ENCODE measurements around the gene TOP1. TPM values are rescaled to one million over a fixed set of nuclear protein-coding genes. Genes with fewer than 3 reads are reported as not detected.

TOP1 gene
- total RNA-seq: 10 to 100 TPM; 17.3 to 29.7 (median 25.5) TPM
- long read RNA-seq, partial matches to known transcripts: 15 of 16 reads
- long read RNA-seq, other reads (novel, unspliced or antisense): 1 of 16 reads

DNA sequence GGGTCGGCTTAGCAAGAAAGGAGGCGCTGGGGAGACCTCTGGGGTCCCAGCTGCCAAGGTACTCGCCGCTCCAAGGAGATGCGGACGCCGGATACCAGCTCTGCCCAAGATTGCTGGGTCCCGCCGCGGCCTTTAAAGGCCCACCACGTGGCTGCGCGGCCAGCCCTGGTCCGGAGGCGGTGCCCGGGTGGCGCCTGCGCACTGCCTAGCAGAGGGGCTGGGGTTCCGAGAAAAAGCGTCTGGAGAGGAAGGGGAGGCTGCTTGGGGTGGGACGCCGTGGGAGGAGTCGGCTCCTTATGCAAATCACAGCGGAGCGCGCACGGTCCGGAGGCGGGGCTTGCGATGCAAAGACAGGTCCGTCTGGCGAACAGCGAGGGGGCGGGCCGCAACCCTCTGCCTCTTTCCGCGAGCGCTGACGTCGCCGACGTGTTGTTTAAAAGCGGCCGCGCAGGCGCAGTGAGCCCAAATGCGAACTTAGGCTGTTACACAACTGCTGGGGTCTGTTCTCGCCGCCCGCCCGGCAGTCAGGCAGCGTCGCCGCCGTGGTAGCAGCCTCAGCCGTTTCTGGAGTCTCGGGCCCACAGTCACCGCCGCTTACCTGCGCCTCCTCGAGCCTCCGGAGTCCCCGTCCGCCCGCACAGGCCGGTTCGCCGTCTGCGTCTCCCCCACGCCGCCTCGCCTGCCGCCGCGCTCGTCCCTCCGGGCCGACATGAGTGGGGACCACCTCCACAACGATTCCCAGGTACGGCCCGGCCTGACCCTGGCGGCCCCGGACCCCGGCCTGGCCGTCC lies at the start of gene TOP1:
Gene TOP1 (plus strand): TSS at position 464 of the 791 bp plus-strand sequence. CDS start 246 bp downstream, at position 710.
- TF ChIP-seq, protein P1, sequence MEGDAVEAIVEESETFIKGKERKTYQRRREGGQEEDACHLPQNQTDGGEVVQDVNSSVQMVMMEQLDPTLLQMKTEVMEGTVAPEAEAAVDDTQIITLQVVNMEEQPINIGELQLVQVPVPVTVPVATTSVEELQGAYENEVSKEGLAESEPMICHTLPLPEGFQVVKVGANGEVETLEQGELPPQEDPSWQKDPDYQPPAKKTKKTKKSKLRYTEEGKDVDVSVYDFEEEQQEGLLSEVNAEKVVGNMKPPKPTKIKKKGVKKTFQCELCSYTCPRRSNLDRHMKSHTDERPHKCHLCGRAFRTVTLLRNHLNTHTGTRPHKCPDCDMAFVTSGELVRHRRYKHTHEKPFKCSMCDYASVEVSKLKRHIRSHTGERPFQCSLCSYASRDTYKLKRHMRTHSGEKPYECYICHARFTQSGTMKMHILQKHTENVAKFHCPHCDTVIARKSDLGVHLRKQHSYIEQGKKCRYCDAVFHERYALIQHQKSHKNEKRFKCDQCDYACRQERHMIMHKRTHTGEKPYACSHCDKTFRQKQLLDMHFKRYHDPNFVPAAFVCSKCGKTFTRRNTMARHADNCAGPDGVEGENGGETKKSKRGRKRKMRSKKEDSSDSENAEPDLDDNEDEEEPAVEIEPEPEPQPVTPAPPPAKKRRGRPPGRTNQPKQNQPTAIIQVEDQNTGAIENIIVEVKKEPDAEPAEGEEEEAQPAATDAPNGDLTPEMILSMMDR (IDR thresholded peaks at IDR 0.05): no peak
- peak; percentile 98 for TF ChIP-seq POLR2A (IDR thresholded peaks at IDR 0.05)
- Histone ChIP-seq H3K4me1 (peaks cover 0 to 33% (median 11%) of the 10 kb centered on the region in 4 donors), H3K27ac (peak within 1 kb of the TSS; percentile 97), H3K9me3 (no peaks in the 10 kb centered on the region), H3K27me3 (no peaks in the 10 kb centered on the region), H3K4me3 (peak within 1 kb of the TSS; percentile 79 to 94 (median 84)), H3K36me3 (no peaks in the 10 kb centered on the region)
- DNase-seq (peak; percentile 100), ATAC-seq (peak; percentile 96 to 99 (median 98))
- intact Hi-C loops (cut with DNase I): no loop called here
- 3% methylated on average over 20 of the region's 85 CpGs for WGBS (ENCODE audit: insufficient coverage, low coverage, low lambda C conversion rate, missing lambda C conversion rate)

DNA sequence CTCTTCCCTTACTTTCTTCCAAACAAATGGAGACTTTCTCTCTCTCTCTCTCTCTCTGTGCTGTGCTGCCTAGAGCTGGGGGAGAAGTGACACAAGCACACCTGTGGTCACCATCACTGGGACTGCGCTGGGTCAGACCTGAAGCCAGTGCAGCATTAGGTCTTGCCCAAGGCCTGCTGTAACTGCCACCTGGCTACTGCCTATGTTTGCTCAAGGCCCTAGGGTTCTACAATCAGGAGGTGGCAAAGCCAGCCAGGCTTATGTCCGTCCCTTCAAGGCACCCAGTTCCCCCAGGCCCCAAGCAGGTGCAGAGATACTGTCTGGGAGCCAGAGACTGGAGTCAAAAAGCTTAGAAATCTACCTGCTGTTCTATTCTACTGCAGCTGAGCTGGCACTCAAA lies 49.4 kb upstream of the TOP1 start:
- H3K9me3 ChIP-seq: peaks cover 0 to 7% (median 0%) of the 10 kb centered on the region in 4 donors
- no peaks in the 10 kb centered on the region for H3K27me3 ChIP-seq
- no peak for TF ChIP-seq POLR2A (IDR thresholded peaks at IDR 0.05)
- H3K36me3 ChIP-seq: no peaks in the 10 kb centered on the region
- 100% methylated on average over 1 of the region's 2 CpGs for WGBS (ENCODE audit: insufficient coverage, low coverage, low lambda C conversion rate, missing lambda C conversion rate)
- DNase-seq (no peak), ATAC-seq (no peak)
- no peak overlapping the region for H3K4me3 ChIP-seq
- H3K4me1 ChIP-seq: no peaks in the 10 kb centered on the region
- intact Hi-C loops (cut with DNase I): no loop called here
- H3K27ac ChIP-seq: no peak overlapping the region

DNA sequence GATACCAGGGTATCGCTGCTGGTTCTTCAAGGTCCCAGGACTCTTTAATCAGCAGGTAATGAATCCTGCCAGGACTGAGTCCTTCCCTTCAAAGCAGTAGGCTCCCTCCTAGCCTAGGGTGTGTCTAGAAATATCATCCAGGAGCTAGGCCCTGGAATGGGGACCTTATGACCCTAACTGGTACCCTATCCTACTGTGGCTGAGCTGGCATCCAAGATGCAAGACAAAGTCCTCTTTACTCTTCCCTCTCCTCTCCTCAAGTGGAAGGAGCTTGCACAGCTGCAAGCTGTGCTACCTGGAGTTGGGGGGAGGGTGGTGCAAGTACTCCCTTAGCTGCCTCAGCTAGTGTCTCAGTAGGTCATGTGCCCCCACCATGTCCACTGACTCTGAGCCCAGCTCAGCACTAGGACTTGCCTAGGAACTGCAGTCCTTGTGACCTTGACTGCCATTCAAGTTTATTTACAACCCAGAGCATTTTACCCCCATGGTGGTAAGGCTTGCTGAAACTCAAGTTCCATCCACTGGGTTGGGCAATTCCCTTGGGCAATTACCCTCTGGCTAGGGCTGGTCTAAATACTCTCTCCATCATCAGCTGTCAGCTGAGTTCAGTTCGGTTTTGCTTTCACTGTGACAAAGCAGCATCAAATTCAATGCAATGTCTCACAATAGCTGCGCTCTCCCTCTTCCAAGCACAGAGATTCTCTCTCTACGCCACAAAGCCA lies 48.4 kb upstream of the TOP1 start:
- no peak for TF ChIP-seq POLR2A (IDR thresholded peaks at IDR 0.05)
- TF ChIP-seq, protein P1 (IDR thresholded peaks at IDR 0.05): no peak
- no peak overlapping the region for H3K27ac ChIP-seq
- ATAC-seq (no peak), DNase-seq (no peak)
- WGBS (ENCODE audit: insufficient coverage, low coverage, low lambda C conversion rate, missing lambda C conversion rate): 88% methylated on average over 4 of the region's 4 CpGs
- no peak overlapping the region for H3K4me3 ChIP-seq
- no peaks in the 10 kb centered on the region for H3K36me3 ChIP-seq
- H3K9me3 ChIP-seq: peaks cover 0 to 7% (median 0%) of the 10 kb centered on the region in 4 donors
- H3K4me1 ChIP-seq: no peaks in the 10 kb centered on the region
- intact Hi-C loops (cut with DNase I): no loop called here
- H3K27me3 ChIP-seq: no peaks in the 10 kb centered on the region

DNA sequence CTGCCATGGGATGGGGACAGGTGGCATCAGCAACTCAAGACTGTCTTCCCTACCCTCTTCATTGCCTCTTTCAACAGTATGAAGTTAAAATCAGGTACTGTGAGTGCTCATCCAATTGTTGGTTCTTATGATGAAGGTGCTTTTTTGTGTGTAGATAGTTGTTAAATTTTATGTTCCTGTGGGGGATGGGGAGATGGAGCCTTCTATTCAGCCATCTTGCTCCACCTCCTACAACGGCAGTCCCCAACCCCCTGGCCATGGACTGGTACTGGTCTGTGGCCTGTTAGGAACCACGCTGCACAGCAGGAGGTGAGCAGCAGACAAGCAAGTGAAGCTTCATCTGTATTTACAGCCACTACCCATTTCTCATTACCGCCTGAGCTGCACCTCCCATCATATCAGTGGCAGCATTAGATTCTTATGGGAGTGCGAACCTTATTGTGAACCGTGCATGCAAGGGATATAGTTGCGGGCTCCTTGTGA lies 47.8 kb upstream of the TOP1 start:
- Histone ChIP-seq H3K27ac (no peak overlapping the region), H3K36me3 (no peaks in the 10 kb centered on the region), H3K4me1 (no peaks in the 10 kb centered on the region), H3K9me3 (peaks cover 0 to 7% (median 0%) of the 10 kb centered on the region in 4 donors), H3K4me3 (no peak overlapping the region), H3K27me3 (no peaks in the 10 kb centered on the region)
- no peak for TF ChIP-seq POLR2A (IDR thresholded peaks at IDR 0.05)
- TF ChIP-seq, protein P1 (IDR thresholded peaks at IDR 0.05): no peak
- intact Hi-C loops (cut with DNase I): no loop called here
- WGBS (ENCODE audit: insufficient coverage, low coverage, low lambda C conversion rate, missing lambda C conversion rate): 87% methylated on average over 3 of the region's 6 CpGs
- ATAC-seq (no peak), DNase-seq (no peak)

Data from right lobe of liver (tissue), 6 donors.